ENCODE results near the gene GFRA1.
A peak's percentile ranks its signal among the peaks of the same experiment; 100 is the strongest.

The GFRA1 gene

DNA sequence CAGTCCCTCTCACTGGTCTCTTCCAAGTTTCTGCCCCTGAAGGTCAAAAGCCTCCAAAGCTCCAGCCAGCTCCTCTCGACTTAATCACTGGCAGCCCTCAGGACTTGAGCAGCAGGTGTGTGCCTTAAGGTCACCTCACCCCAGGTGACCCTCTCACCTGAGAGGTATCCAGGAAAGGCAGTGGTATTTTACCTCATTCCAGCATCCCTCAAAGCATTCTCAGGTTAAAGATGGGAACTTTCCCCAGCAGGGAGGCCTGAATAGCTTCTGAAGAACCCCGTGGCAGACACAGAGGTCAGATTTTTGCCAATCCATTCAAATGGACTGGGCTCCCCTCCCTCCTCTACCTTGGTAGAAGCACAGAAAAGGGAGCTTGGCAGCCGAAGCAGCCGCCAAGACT is 148.2 kb downstream of the GFRA1 start:
- DNase-seq: no peak
- ATAC-seq: no peak
- Mint-ChIP-seq H3K4me1 (no peaks in the 10 kb centered on the region), H3K27me3 (peaks cover 6% of the 10 kb centered on the region), H3K4me3 (no peak overlapping the region), H3K27ac (no peak overlapping the region), H3K9me3 (no peaks in the 10 kb centered on the region)

DNA sequence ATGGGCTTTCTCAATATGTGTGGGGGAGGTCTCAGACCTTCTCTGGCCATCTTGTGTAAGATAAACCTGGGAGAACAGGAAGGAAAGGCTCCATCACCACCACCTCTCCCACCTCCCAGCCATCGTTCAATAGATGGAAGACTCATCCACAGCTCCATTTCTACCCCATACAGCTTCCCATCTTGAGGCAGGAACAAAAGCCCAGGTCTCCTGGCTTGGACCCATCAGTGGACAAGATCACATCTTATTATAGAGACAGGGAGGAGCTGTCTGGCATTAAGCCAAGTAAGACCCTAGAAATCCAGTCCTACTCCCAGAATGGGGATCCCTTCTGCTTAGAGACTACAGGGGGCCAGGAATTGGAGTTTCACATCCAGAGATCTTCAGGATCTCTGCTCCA is 150.3 kb downstream of the GFRA1 start:
- H3K4me1 Mint-ChIP-seq: no peaks in the 10 kb centered on the region
- H3K4me3 Mint-ChIP-seq: no peak overlapping the region
- H3K9me3 Mint-ChIP-seq: no peaks in the 10 kb centered on the region
- no peak overlapping the region for H3K27ac Mint-ChIP-seq
- peaks cover 6% of the 10 kb centered on the region for H3K27me3 Mint-ChIP-seq
- no peak for ATAC-seq
- no peak for DNase-seq

DNA sequence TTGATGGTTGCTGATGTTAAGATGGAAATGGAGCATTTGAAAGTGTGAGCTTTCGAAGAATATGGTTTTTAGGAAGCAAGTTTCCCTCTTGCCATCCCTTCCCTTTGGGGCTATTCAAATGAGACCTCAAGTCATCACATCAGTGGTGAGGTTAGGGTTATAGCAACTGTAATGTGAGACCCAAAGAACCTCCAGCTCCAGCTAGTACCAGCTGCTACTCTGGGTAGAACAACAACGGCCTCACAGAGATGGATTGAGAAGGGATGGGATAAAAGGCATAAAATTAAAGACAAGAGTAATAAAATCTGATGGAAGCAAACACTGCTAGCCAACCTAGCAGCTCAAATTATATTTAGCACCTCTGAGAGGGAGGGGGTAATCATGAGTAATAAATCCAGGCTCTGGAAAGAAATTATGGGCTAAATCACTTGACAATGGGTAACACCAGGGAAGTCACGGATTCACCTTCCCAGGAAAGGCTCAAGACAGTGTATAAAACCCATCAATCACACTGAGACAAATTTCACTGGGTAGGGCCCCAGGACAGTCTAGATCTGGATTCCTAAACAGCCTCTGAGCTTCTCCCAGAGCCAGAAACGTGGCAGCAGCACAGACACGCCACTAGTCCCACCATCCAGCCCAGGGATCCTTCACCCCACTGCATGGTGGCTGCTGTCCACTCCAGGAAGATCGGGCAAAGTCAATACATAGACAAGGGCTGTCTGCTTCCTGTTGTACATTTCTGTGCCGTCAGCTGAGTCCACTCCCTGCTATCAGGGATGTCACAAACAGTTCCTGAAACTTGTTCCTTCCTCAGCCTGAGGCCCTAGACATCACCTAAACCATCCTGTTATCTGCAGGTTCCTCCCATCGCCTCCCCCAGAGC is 151.1 kb downstream of the GFRA1 start:
- no peak for DNase-seq
- Mint-ChIP-seq H3K9me3 (no peaks in the 10 kb centered on the region), H3K4me1 (no peaks in the 10 kb centered on the region), H3K4me3 (no peak overlapping the region), H3K27me3 (peaks cover 6% of the 10 kb centered on the region), H3K27ac (peak overlapping the region in 1 of 2 donors; percentile 11)
- no peak for ATAC-seq

DNA sequence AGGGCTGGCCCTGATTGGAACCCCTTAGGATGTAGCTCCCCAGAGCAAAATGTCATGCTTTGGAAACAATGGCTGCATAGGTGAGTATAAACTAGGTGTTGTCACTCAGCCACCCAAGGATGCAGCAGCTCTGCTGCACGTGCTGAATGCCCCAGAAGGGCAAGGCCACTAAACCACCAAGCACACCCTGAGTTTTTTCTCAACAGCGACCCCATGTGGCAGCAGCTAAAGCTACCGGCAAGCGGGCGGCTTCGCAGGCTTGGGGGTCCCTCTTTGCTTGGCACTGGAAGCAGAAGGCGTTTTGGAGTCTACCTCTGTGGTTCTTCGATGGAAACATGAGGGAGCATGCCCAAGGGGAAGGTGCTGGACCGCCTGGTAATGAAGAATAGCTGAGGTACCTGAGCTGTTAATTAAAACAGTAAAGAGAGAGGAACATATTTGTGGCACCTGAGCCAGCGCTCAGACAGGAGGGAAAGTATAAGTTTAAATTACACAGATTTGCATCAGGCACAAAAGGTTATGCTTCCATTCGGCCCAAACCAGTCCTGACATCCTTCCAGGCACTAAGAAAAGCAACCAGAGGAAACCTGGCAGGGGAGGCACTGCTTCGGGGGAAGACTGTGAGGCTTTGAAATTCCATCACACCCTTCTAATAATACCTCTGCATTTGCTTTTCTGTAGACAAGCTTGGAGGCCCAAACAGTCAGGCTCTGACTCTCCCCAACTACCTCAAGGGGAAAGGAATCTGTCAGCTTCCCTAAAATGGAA is 152.1 kb downstream of the GFRA1 start:
- no peak overlapping the region for H3K27ac Mint-ChIP-seq
- no peaks in the 10 kb centered on the region for H3K4me1 Mint-ChIP-seq
- DNase-seq (no peak), ATAC-seq (no peak)
- H3K9me3 Mint-ChIP-seq: no peaks in the 10 kb centered on the region
- peaks cover 8% of the 10 kb centered on the region for H3K27me3 Mint-ChIP-seq
- no peak overlapping the region for H3K4me3 Mint-ChIP-seq

DNA sequence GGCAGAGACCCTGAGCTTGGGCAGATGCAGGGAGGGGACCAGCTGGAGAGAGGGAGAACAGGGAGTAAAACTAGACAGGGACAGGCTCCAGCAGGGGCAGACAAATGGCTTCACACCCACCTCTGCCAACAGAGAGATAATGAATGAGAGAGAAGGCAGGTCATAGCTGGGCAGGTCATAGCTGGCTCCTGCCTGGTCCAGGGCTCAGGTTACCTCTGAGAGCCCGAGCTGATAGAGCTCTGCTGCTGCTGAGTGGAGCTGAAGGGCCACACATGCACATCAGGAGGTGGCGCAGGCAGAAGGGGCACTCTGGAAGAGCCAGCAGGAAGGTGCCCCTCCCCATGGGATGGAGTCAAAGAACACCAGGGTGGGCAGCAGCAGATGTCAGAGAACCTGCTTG is 154.2 kb downstream of the GFRA1 start:
- Mint-ChIP-seq H3K4me1 (no peaks in the 10 kb centered on the region), H3K9me3 (no peaks in the 10 kb centered on the region), H3K27ac (no peak overlapping the region), H3K4me3 (no peak overlapping the region), H3K27me3 (peaks cover 16% of the 10 kb centered on the region)
- DNase-seq (no peak), ATAC-seq (no peak)

DNA sequence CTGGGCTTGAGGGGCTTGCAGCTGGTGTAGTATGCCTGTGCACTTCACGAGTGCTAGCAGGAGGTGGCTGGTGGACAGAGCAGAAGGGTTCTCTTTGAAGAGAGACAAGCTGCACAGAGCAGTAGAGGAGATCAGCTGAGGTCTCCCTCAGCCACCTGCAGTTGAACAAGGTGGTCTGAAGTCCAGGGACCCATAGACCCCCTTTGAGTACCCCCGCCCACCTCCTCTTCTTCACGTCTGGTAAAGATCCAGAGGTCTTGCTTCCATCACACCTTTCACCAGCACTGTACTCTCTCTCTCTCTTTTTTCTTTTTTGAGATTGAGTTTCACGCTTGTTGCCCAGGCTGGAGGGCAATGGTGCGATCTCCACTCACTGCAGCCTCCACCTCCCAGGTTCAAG is 157.2 kb downstream of the GFRA1 start:
- peaks cover 10% of the 10 kb centered on the region for H3K27me3 Mint-ChIP-seq
- ATAC-seq (no peak), DNase-seq (no peak)
- H3K4me3 Mint-ChIP-seq: no peak overlapping the region
- no peak overlapping the region for H3K27ac Mint-ChIP-seq
- H3K4me1 Mint-ChIP-seq: no peaks in the 10 kb centered on the region
- no peaks in the 10 kb centered on the region for H3K9me3 Mint-ChIP-seq

DNA sequence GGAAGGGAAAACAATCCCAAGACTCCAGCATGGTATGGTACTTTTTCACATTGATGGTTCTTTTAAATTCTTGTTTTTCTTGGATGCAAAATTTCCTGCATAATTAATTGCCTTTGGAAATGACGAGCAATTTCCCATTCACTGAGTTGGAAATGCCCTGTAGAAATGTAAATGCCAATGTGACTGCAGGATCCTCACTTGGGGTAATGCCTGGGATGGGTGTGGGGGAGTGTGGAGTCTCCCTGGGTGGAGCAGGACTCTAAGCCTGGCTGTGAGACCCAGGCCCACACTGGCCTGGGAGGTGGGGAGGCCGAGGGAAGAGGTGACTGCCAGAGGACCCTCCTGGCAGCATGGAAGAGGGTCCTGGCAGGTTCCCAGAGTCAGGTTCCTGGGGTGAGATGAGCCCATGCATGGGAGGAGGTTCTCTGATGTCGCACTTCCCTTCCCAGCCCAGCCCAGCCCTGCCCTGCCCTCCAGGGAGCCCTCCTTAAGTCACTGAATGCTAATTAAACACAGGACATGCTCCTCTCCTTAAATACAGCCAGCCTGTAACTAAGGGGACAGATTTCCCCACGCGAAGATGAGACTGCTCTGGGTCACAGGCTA is 157.9 kb downstream of the GFRA1 start:
- H3K27ac Mint-ChIP-seq: no peak overlapping the region
- H3K27me3 Mint-ChIP-seq: peaks cover 10% of the 10 kb centered on the region
- no peak overlapping the region for H3K4me3 Mint-ChIP-seq
- H3K4me1 Mint-ChIP-seq: no peaks in the 10 kb centered on the region
- no peaks in the 10 kb centered on the region for H3K9me3 Mint-ChIP-seq
- DNase-seq: no peak
- ATAC-seq: no peak

DNA sequence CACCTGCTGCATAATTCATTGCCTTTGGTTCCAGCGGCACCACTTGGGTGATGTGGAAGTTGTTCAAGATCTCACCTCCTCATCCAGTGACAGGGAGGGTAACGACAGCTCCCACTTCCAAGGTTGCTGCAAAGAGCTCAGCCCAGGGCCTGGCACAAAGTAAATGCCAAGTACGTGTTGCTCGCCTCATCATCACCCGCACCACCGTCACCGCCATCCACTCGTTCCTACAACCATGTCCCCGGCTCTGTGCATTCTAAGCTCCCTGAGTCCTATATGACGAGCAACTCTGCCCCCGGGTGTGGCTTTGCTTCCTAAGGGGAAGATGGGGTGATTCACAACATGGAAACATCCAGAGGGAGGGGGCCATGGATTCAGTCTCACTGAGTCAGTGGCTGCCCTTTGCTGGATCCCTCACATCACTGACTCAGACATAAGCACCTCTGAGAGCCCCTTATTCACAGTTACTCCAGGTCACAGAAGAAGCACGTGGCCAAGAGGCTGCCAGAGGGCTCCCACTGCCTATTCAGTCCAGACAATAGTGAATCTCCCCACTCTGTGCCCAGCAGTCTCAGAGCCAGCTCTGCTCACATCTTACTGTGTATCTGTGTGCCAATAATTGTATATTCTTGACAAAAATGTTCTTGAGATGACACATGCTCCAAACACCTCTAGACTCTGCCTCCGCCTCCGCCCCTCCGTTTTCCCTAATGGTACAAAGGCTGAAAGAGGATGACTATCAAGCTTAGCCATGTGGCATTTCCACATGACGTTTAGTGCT is 159.1 kb downstream of the GFRA1 start:
- no peak overlapping the region for H3K4me3 Mint-ChIP-seq
- H3K9me3 Mint-ChIP-seq: no peaks in the 10 kb centered on the region
- H3K27ac Mint-ChIP-seq: peak overlapping the region in 1 of 2 donors; percentile 37
- ATAC-seq: no peak
- H3K4me1 Mint-ChIP-seq: no peaks in the 10 kb centered on the region
- peaks cover 10% of the 10 kb centered on the region for H3K27me3 Mint-ChIP-seq
- DNase-seq: no peak

DNA sequence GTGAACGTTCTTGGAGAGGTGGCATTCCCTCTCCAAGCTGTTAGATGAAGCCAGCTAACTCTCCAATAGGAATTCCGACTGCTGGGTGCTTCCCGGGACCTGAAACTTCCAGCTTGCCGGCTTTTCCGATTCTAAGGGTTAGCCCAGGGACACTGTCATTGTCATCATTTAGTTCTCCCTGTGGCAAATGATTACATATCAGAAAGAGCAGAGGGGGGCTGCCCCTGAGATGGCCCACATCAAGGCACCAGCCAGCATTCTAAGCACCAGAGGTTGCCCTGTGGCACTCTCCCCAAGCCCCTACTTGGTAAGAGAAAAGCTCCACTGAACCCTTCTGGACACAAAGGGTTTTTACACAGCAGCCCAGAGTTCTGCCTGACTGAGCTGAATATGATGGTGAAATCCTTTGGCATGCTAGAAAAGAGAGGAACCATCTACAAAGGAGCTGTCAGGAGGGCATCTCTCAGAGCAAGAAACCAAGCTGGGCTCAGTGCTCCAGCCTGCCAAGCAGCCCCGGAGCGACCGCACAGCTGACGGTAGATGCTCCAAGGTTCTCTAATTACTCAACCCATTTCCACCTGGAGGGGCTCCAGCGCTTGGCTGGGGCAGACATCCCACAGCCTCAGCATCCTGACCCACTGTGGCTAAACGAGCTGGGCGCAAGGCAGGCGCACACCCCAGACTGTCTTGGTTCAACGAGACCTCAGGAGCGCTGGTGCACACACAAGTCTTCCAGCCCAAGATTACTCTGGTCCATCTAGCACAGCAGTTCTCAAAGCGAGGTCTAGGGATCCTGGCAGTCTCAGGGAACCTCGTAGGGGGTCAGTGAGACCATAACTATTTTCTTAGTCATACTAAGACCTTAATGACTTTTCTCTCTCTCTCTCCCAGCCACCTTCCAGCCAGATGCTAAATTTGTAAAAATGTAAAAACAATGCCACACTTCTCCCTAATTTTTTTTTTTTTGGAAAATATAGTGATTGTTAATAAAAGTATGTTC is 160.5 kb downstream of the GFRA1 start:
- Mint-ChIP-seq H3K27me3 (peaks cover 10% of the 10 kb centered on the region), H3K4me3 (no peak overlapping the region), H3K4me1 (no peaks in the 10 kb centered on the region), H3K27ac (no peak overlapping the region), H3K9me3 (no peaks in the 10 kb centered on the region)
- ATAC-seq (no peak), DNase-seq (no peak)

DNA sequence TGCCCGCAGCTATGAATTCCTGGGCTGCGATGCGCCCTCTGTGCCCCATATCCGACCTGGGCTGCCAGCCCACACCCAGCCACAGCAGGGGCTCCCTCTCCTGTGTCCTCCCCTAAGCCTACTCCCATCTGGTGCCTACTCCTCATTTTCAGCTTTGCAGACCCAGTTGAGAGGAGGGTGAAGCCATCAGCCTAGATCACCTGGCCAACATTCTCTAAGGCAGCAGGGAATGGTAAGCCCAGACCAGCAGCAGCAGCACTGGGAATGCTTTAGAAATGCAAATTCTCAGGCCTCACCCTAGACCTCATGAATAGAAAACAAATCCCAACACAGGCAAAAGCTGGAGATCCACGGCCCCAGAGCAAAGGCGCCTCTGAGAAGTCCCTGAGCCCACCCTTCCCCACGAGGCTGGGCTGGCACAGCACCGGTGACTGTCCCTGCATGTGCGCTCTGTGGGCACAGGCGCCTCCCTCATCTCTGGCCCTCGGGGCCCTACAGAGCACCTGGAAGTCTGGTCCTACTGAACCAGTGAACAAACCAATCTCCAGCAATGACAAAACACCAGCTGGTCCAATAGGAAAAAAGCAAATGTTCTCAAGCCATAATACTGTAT is 161.4 kb downstream of the GFRA1 start:
- Mint-ChIP-seq H3K27me3 (peaks cover 10% of the 10 kb centered on the region), H3K9me3 (no peaks in the 10 kb centered on the region), H3K4me3 (no peak overlapping the region), H3K4me1 (no peaks in the 10 kb centered on the region), H3K27ac (no peak overlapping the region)
- ATAC-seq (no peak), DNase-seq (no peak)

DNA sequence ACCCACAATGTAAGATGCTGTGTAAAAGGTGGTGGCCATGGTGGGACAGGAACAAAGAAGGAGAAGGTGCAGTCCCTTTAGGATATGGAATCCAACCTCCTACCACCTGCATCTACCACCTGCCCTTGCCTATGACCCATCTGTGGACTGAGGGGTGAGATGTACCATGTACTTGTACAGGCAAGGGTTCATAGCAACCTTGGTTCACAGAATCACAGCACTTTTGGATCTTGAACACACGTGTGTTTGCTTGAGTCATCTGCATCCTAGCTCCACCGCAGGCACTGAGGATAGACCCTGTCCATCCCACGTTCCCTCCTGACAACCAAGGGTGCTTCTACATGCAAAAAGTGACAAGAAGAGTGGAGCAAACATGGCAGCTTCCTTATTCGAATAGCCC is 162.3 kb downstream of the GFRA1 start:
- DNase-seq: no peak

DNA sequence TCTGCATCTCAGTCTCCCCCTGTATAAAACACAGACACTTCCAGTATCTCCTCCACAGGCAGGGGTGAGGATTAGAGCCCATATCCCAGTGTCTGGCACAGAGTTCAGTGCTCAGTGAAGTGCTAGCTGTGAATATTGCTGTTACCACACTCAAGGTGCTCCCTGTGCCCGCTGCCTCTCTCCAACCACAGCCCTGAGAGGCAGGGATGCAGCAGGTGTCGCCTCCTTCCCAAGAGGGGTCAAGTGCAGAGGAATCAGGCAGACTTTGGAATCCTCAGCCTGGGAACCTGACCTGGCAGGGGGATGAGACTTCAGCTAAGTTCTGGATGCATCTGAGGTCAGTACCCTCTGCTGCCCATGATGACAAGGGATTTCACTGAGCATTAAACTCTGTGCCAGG is 163.1 kb downstream of the GFRA1 start:
- Mint-ChIP-seq H3K4me3 (no peak overlapping the region), H3K4me1 (no peaks in the 10 kb centered on the region), H3K27ac (no peak overlapping the region), H3K27me3 (no peaks in the 10 kb centered on the region), H3K9me3 (no peaks in the 10 kb centered on the region)
- ATAC-seq: peak; percentile 19
- DNase-seq: no peak

More for the DNA sequence above, 162.3 kb downstream of the GFRA1 start:
- no peaks in the 10 kb centered on the region for H3K9me3 Mint-ChIP-seq
- ATAC-seq: no peak
- H3K27me3 Mint-ChIP-seq: peaks cover 7% of the 10 kb centered on the region
- no peak overlapping the region for H3K4me3 Mint-ChIP-seq
- no peak overlapping the region for H3K27ac Mint-ChIP-seq
- H3K4me1 Mint-ChIP-seq: no peaks in the 10 kb centered on the region

DNA sequence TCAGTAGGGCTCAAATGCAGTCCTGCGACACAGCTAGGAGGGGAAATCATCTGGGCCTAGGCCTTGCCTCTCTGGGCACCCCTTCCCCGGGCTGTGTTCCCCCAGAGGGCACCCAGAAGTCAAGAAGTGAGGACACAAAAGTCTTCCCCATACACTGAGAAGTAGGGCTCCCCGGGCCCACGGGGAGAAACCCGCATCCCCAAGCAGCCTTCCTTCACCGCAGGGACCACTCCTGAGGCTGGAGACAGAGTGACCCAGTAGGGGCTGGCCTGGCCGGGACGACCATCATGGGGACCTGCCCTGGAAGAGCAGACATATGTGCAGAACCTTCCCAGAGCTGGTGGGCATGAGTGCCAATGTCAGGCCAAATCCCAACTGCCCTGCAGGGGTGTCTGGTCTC is 163.5 kb downstream of the GFRA1 start:
- ATAC-seq: peak; percentile 8
- Mint-ChIP-seq H3K27me3 (no peaks in the 10 kb centered on the region), H3K9me3 (no peaks in the 10 kb centered on the region), H3K4me1 (no peaks in the 10 kb centered on the region), H3K4me3 (no peak overlapping the region), H3K27ac (no peak overlapping the region)
- DNase-seq: no peak

DNA sequence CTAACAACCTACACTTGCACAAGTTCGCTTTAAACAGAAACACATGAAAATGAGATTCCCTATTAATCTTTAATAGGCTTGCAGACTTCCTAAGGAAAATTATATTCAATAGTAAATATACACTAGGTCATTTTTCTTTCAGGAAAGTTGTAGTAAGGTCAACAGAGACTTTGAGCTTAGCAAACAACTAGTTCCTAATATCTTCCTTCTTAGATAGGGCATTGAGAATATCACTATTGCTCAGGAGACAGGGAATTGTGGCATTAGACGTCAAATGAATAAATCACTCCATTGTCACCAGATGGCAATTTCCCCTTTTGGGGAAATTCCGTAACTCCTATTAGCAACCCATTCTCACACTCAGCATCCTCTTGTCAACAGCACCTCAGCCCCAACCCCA is 164.9 kb downstream of the GFRA1 start:
- Mint-ChIP-seq H3K27ac (no peak overlapping the region), H3K9me3 (no peaks in the 10 kb centered on the region), H3K27me3 (no peaks in the 10 kb centered on the region), H3K4me3 (no peak overlapping the region), H3K4me1 (no peaks in the 10 kb centered on the region)
- ATAC-seq: no peak
- DNase-seq: no peak
